Heart left ventricle (tissue), 16 donors: Measurements from ENCODE around the gene DEGS2. TPM values are rescaled to one million over a fixed set of nuclear protein-coding genes. Genes with fewer than 3 reads are reported as not detected.

ENCODE experiments used
- ATAC-seq, 4 donors: fragments of 200-7000 bp; cut with Tn5 transposase; one replicate each; pipeline ENCODE4 v1.9.1; 2020 to 2022; ENCODE audit warnings: moderate library complexity in 4 of 4, mild to moderate bottlenecking in 3 of 4, moderate number of reproducible peaks in 1 of 4
- DNase-seq, 5 donors: peaks; one replicate each; pipeline ENCODE4 v3.0.0-alpha.2; 2020
- H3K27ac ChIP-seq, 12 donors: fragments of 200-600 bp; sonication (generic) in 4 of 12; one replicate each; pipeline versions ENCODE4 v1.5.0 to v1.8.0; 2016 to 2022; ENCODE audit warnings: mild to moderate bottlenecking in 2 of 12
- H3K27me3 ChIP-seq, 9 donors: fragments of 200-600 bp; sonication (generic) in 2 of 9; one replicate each; pipeline versions ENCODE4 v1.5.1 to v1.8.0; 2016 to 2022; ENCODE audit warnings: mild to moderate bottlenecking in 3 of 9
- H3K36me3 ChIP-seq, 9 donors: fragments of 200-600 bp; sonication (generic) in 2 of 9; one replicate each; pipeline versions ENCODE4 v1.5.0 to v1.8.0; 2018 to 2022; ENCODE audit warnings: mild to moderate bottlenecking in 2 of 9
- H3K4me1 ChIP-seq, 12 donors: fragments of 200-600 bp; sonication (generic) in 4 of 12; one replicate each; pipeline versions ENCODE4 v1.5.0 to v1.8.0; 2016 to 2022; ENCODE audit warnings: mild to moderate bottlenecking in 3 of 12
- H3K4me3 ChIP-seq, 12 donors: fragments of 200-600 bp; sonication (generic) in 4 of 12; one replicate each; pipeline versions ENCODE4 v1.5.0 to v1.8.0; 2017 to 2022; ENCODE audit warnings: mild to moderate bottlenecking in 9 of 12, moderate library complexity in 4 of 12
- H3K9me3 ChIP-seq, 12 donors: fragments of 200-600 bp; sonication (generic) in 4 of 12; one replicate each; pipeline versions ENCODE4 v1.5.0 to v1.8.0; 2016 to 2022; ENCODE audit warnings: mild to moderate bottlenecking in 1 of 12
- POLR2A ChIP-seq, 2 donors: fragments of 450-650 bp; IDR thresholded peaks; one replicate each; pipeline ENCODE4 v1.6.1; 2017; ENCODE audit warnings: antibody characterized with exemption in 2 of 2, mild to moderate bottlenecking in 2 of 2, moderate library complexity in 2 of 2
- WGBS, 4 donors: extraction: QIAGEN DNeasy Blood & Tissue Kit in 2 of 4; methylation state at CpG; one replicate each; pipeline versions ENCODE4 v1.1.5 to v1.1.7; 2013 to 2018; 5-methylcytosine and 5-hydroxymethylcytosine counted together
- intact Hi-C, 10 donors: fragments of 100-400 bp; cut with DNase I; formaldehyde crosslinking; loops; one replicate each; pipeline versions ENCODE4 v1.11.1 to v1.14.2; 2022
- polyA plus RNA-seq, 2 donors: library from polyadenylated mRNA; stranded (reverse); fragments of 200-250 nt; gene quantifications; one replicate each; pipeline ENCODE4 v1.2.3, GENCODE V29; 2013
- total RNA-seq, 9 donors: library from RNA; depleted of rRNA in 2 of 9; stranded (reverse); fragments of >200 nt in 2 of 9; fragmentation: NEBNext Ultra II Directional in 3 of 9; extraction: Animal tissue kit (Norgen Biotek cat#: 25700) in 3 of 9; gene quantifications; one replicate each; pipeline versions ENCODE4 v1.1.0 to v1.2.4, GENCODE V29; 2016 to 2023
- TF ChIP-seq, protein P1 (sequence below), 12 donors: fragments of 200-600 bp; sonication (generic) in 4 of 12; IDR thresholded peaks; one replicate each; pipeline versions ENCODE4 v1.5.0 to v1.8.0; 2018 to 2022; ENCODE audit warnings: antibody characterized with exemption in 12 of 12, mild to moderate bottlenecking in 5 of 12
- donor health status: ischemic (EF 13 %, LVEDD 7.1; RV severe dilation, severe dysfunction).
- donor health status: healthy with polysubstance abuse.
- donor health status: DM: no; HTN: yes; CAD: no.
- donor health status: DM: no; HTN: no; CAD: no.
- donor health status: ischemic (EF 25% LVEDD 6.9; RV normal size, moderate dysfunction).
- donor health status: ischemic (EF 25% LVEDD 5.7; RV mildly dilated, moderate dysfunction).
- donor health status: healthy.
- donor health status: DM: yes; HTN: yes; CAD: no.
- donor health status: ischemic (EF 35%, LVEDD 5.7; RV mildly dilated, moderate dysfunction).
- donor health status: nonischemic (EF 11% LVEDD 7.7; RV severe dilation, severe dysfunction).
- donor health status: DM: yes; HTN: yes; CAD: no.
- donor health status: PGD.
- donor health status: ischemic (EF 29% LVEDD 5.4; RV normal size, mild dysfunction).
- donor health status: nonischemic (EF 23%, LVEDD 6.1; RV moderate dilation, normal function).

DEGS2 gene
- total and polyA plus RNA-seq, 11 donors: 0.08 to 0.48 (median 0.30) TPM; not detected in 7

DNA sequence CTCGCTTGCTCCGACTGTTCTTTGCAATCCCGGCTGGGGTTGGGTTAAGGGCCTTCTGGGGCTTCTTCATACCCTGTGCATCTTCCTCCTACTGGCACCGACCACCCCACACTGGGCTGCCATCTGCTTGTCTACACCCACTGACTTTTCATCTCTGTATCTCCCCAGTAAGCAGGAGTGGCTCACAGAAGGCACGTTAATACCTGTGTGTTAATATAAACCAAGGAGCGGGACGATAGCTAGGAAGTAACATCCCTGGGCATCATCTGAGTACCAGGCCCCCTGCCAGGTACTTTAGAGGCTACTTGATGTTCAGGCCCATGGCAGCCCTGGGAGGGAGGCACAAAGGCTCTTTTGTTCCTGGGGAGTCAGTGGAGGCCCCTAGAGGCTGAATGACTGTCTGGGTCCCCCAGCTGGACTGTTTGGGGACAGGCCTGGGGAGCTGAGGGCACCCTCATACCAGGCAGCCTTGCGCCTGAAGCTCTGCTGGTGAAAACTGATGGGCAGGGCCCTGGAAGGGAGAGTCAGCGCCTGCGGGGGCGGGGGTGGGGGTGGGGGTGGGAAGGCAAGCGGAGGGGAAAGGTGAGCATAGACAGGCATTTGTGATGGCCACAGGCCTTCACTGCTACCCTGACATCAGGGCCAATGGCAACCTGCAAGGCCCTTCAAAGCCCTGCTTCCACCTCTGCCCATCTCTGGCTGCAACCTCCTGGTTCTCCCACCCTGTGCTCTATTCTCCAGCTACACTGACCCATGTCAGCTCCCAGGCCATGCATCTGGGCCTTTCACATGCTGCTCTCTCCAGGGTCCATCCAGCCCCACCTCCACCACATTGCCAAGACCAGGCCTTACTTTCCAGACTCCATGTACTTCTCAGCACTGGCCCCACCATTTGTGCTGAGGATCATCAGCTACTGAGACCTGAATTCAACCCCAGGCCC, 34.2 kb upstream of the DEGS2 start:
- TF ChIP-seq, protein P1, sequence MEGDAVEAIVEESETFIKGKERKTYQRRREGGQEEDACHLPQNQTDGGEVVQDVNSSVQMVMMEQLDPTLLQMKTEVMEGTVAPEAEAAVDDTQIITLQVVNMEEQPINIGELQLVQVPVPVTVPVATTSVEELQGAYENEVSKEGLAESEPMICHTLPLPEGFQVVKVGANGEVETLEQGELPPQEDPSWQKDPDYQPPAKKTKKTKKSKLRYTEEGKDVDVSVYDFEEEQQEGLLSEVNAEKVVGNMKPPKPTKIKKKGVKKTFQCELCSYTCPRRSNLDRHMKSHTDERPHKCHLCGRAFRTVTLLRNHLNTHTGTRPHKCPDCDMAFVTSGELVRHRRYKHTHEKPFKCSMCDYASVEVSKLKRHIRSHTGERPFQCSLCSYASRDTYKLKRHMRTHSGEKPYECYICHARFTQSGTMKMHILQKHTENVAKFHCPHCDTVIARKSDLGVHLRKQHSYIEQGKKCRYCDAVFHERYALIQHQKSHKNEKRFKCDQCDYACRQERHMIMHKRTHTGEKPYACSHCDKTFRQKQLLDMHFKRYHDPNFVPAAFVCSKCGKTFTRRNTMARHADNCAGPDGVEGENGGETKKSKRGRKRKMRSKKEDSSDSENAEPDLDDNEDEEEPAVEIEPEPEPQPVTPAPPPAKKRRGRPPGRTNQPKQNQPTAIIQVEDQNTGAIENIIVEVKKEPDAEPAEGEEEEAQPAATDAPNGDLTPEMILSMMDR (IDR thresholded peaks at IDR 0.05): no peak
- TF ChIP-seq POLR2A (IDR thresholded peaks at IDR 0.05): no peak
- Histone ChIP-seq H3K4me1 (peaks cover 0 to 21% (median 14%) of the 10 kb centered on the region in 12 donors), H3K27ac (peak overlapping the region; percentile 80 to 97 (median 90)), H3K36me3 (no peaks in the 10 kb centered on the region), H3K9me3 (no peaks in the 10 kb centered on the region), H3K4me3 (peak overlapping the region in 11 of 12 donors; percentile 16 to 63 (median 52)), H3K27me3 (no peaks in the 10 kb centered on the region)
- 57 to 66% (median 61%) methylated on average over 9 to 12 of the region's 12 CpGs for WGBS, 4 donors
- DNase-seq (peak in 1 of 5 donors; percentile 25), ATAC-seq (no peak)
- intact Hi-C loops: loop anchor here (1.0 to 10.0 kb wide), 9 partner anchors 71 to 213 kb away; partner anchors contain the start of gene WDR25 (in 1 of the 10)

DNA sequence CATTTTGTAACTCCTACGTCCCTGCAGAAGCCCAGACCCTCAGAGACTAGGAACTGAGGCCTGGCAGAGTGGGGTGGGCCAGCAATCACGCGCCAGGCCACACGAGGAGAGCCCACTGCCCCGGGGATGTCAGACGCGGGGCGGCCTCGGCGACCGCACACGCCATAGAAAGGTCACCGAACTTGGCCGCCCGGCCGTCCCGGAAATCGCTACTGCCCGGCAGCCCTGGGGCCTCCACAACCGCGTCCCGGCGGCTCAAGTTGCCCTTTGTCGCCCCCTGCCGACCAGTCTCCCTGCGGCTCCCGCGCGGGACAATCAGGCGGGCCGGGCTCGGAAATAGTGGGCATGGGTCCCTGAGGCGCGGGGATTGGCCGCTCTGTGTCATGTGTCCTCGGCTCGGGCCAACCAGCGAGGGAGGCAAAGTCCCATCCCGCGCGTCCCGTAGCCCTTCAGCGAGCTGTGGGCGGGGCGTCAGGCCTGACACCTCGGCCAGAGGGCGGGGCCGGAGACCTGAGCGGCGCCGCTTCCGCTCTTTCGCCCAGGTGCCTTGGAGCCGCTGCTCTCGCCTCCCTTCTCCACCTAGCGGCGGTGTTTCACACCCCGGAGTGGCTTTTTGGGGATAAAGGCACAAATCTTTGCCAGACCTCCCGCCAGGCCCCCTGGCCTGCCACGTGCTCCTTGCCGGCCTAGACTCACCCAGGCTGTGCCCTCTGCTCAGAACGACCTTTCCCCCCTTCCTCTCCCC, 33.4 kb upstream of the DEGS2 start:
- DNase-seq (peak; percentile 99 to 100 (median 99)), ATAC-seq (peak; percentile 99 to 100 (median 100))
- intact Hi-C loops: loop anchor here (1.0 to 10.0 kb wide), 9 partner anchors 71 to 212 kb away; partner anchors contain the start of gene WDR25 (in 1 of the 10)
- 1 to 5% (median 2%) methylated on average over 47 to 62 of the region's 62 CpGs for WGBS, 4 donors
- H3K36me3 ChIP-seq: no peaks in the 10 kb centered on the region
- peak overlapping the region; percentile 80 to 97 (median 90) for H3K27ac ChIP-seq
- H3K27me3 ChIP-seq: no peaks in the 10 kb centered on the region
- H3K9me3 ChIP-seq: no peaks in the 10 kb centered on the region
- H3K4me3 ChIP-seq: peak overlapping the region in 11 of 12 donors; percentile 16 to 63 (median 52)
- peaks cover 0 to 21% (median 14%) of the 10 kb centered on the region in 12 donors for H3K4me1 ChIP-seq
- TF ChIP-seq, protein P1 (IDR thresholded peaks at IDR 0.05): peak; percentile 89 to 98 (median 96)
- peak in 1 of 2 donors; percentile 58 for TF ChIP-seq POLR2A (IDR thresholded peaks at IDR 0.05)

DNA sequence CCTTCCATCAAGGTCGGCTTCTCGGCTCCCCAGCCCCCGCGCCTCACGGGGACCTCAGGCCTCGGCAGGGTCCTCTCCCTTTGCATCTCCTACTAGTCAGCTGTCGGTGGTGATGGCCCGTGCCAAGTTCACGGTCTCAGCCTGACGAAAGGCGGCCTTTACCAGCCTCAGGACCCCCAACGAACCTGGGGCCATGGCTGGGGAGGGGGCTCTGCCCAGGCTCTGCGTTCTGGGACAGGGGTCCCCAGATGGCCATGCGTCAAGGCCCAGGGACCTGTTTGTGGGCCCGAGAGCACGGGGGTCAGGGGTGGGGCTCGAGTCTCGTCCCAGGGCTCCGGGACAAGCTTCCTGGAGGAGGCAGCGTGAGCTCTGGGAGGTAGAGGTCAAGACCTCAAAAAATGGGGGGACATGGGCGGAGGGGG, 32.8 kb upstream of the DEGS2 start:
- Histone ChIP-seq H3K9me3 (no peaks in the 10 kb centered on the region), H3K36me3 (no peaks in the 10 kb centered on the region), H3K27ac (peak overlapping the region; percentile 76 to 97 (median 90)), H3K4me3 (peak overlapping the region in 10 of 12 donors; percentile 40 to 63 (median 54)), H3K4me1 (peaks cover 0 to 21% (median 14%) of the 10 kb centered on the region in 12 donors), H3K27me3 (no peaks in the 10 kb centered on the region)
- DNase-seq (peak in 4 of 5 donors; percentile 38 to 50 (median 42)), ATAC-seq (peak in 1 of 4 donors; percentile 4)
- WGBS, 4 donors: 52 to 67% (median 58%) methylated on average over 17 to 21 of the region's 21 CpGs
- intact Hi-C loops: loop anchor here (1.0 to 10.0 kb wide), 9 partner anchors 70 to 211 kb away; partner anchors contain the start of gene WDR25 (in 1 of the 10)
- TF ChIP-seq POLR2A (IDR thresholded peaks at IDR 0.05): no peak
- TF ChIP-seq, protein P1 (IDR thresholded peaks at IDR 0.05): no peak
